IgD-negative memory B cell (primary cell): Measurements from ENCODE around the gene EPN3. TPM values are rescaled to one million over a fixed set of nuclear protein-coding genes. Genes with fewer than 3 reads are reported as not detected.
A peak's percentile ranks its signal among the peaks of the same experiment; 100 is the strongest.

Experiments used
- H3K27ac Mint-ChIP-seq, 3 donors: one replicate each; pipeline ENCODE4 v1.8.0; 2020 to 2022; ENCODE audit warnings: mild to moderate bottlenecking in 3 of 3, mixed read lengths in 3 of 3, moderate library complexity in 1 of 3
- H3K27me3 Mint-ChIP-seq: one replicate; pipeline ENCODE4 v1.8.0; 2021; ENCODE audit warnings: mixed read lengths
- H3K36me3 Mint-ChIP-seq: one replicate; pipeline ENCODE4 v1.8.0; 2020; ENCODE audit warnings: mild to moderate bottlenecking, mixed read lengths
- H3K4me1 Mint-ChIP-seq, 3 donors: one replicate each; pipeline ENCODE4 v1.8.0; 2020 to 2022; ENCODE audit warnings: mixed read lengths in 3 of 3, mild to moderate bottlenecking in 1 of 3
- H3K4me3 Mint-ChIP-seq, 4 donors: one replicate each; pipeline ENCODE4 v1.8.0; 2020 to 2022; ENCODE audit warnings: mild to moderate bottlenecking in 4 of 4, mixed read lengths in 4 of 4, moderate library complexity in 3 of 4
- H3K9me3 Mint-ChIP-seq, 3 donors: one replicate each; pipeline ENCODE4 v1.8.0; 2020 to 2021; ENCODE audit warnings: mixed read lengths in 3 of 3, mild to moderate bottlenecking in 1 of 3
- polyA plus RNA-seq: library from polyadenylated mRNA; unstranded; fragments of 300-500 nt; fragmentation: Illumina TruSeq; gene quantifications from one replicate; pipeline ENCODE4 v1.2.3, GENCODE V29; 2021

The EPN3 gene
- polyA plus RNA-seq, 1 donor from 2014 or later = not detected

GRCh38 chr17:50571681-50572080 is 39.1 kb downstream of the EPN3 start:
- Mint-ChIP-seq H3K4me1 (no peaks in the 10 kb centered on the region), H3K4me3 (no peak overlapping the region), H3K36me3 (peaks cover 1% of the 10 kb centered on the region), H3K27me3 (peaks cover 14% of the 10 kb centered on the region), H3K27ac (no peak overlapping the region), H3K9me3 (no peaks in the 10 kb centered on the region)

- no peak overlapping the region for H3K4me3 Mint-ChIP-seq
- H3K4me1 Mint-ChIP-seq = peaks cover 0 to 3% (median 0%) of the 10 kb centered on the region in 3 donors
- peaks cover 12% of the 10 kb centered on the region for H3K27me3 Mint-ChIP-seq
- no peaks in the 10 kb centered on the region for H3K9me3 Mint-ChIP-seq
- no peak overlapping the region for H3K27ac Mint-ChIP-seq
- H3K36me3 Mint-ChIP-seq = peaks cover 1% of the 10 kb centered on the region
Measured at GRCh38 chr17:50572541-50572940, 40.0 kb downstream of the EPN3 start.

DNA sequence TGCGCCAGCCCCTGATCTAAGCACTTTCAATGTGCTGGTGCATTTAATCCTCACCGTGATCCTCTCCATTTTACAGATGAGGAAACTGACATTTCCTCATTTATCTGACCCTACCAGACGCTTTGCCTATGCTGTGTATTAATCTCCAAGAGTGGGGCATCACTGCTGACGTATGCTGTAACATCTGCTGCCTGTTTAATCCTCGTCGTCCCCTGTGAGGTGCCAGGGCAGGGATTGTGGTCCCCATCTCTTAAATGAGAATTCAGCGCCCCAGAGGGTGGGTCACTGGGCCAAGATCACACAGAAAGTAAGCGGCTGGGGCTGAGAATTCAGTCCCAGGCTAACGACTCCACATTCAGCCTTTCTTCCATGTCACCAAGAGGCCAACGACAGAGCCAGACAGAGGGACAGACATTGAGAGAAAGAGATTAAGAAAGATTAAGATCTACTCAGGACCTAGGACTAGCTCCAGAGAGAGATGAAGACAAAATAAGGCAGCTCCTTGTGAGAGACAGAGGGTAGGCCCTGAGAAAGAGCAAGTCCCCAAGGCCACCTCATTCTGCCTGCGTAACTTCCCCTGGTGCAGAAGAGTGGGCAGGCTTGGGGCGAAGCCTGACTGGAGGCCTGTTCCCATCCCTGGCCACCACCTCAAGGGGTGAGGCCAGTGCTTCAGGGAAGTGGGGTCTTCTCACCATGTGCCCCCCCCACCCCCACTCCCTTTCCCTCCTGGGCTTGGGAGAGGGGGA is 41.5 kb downstream of the EPN3 start:
- Mint-ChIP-seq H3K4me1 (peaks cover 0 to 4% (median 0%) of the 10 kb centered on the region in 3 donors), H3K27me3 (peaks cover 13% of the 10 kb centered on the region), H3K36me3 (peaks cover 1% of the 10 kb centered on the region), H3K27ac (no peak overlapping the region), H3K4me3 (no peak overlapping the region), H3K9me3 (no peaks in the 10 kb centered on the region)

GRCh38 chr17:50575581-50576210 is 43.2 kb downstream of the EPN3 start:
- Mint-ChIP-seq H3K27ac (no peak overlapping the region), H3K4me3 (no peak overlapping the region), H3K36me3 (peaks cover 1% of the 10 kb centered on the region), H3K9me3 (no peaks in the 10 kb centered on the region), H3K4me1 (peaks cover 0 to 4% (median 0%) of the 10 kb centered on the region in 3 donors), H3K27me3 (peaks cover 12% of the 10 kb centered on the region)

GRCh38 chr17:50576864-50577263 is 44.3 kb downstream of the EPN3 start:
- Mint-ChIP-seq H3K36me3 (no peaks in the 10 kb centered on the region), H3K4me3 (no peak overlapping the region), H3K27me3 (peaks cover 12% of the 10 kb centered on the region), H3K27ac (no peak overlapping the region), H3K4me1 (peaks cover 0 to 4% (median 0%) of the 10 kb centered on the region in 3 donors), H3K9me3 (no peaks in the 10 kb centered on the region)

DNA sequence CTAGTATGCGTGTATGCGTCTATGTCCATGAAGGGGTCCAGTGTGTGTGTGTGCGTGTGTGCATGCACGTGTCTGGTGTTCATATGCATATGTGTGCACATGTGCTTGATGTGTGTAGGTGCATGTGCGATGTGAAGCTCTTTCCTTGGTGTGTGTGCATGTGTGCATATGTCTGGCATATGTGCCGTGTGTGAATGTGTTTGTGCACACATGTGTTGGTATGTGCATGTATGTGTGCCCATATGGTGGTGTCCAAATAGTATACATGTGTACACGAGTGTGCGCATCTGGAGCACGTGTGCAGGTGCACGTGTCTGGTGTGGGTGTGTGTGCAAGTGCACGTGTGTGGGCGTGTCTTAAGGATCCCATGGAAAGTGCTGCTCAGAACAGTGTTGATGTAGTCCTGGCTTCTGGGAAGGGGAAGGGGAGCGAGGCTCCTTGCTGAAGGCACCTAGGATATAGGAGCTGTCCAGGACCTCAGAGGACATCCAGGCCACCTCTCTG is 45.0 kb downstream of the EPN3 start:
- no peak overlapping the region for H3K27ac Mint-ChIP-seq
- H3K36me3 Mint-ChIP-seq = no peaks in the 10 kb centered on the region
- H3K4me1 Mint-ChIP-seq = peaks cover 0 to 4% (median 0%) of the 10 kb centered on the region in 3 donors
- no peak overlapping the region for H3K4me3 Mint-ChIP-seq
- no peaks in the 10 kb centered on the region for H3K9me3 Mint-ChIP-seq
- H3K27me3 Mint-ChIP-seq = peaks cover 11% of the 10 kb centered on the region

GRCh38 chr17:50578173-50578572 is 45.6 kb downstream of the EPN3 start:
- no peak overlapping the region for H3K4me3 Mint-ChIP-seq
- H3K27ac Mint-ChIP-seq = no peak overlapping the region
- H3K27me3 Mint-ChIP-seq = peaks cover 14% of the 10 kb centered on the region
- H3K9me3 Mint-ChIP-seq = no peaks in the 10 kb centered on the region
- H3K36me3 Mint-ChIP-seq = no peaks in the 10 kb centered on the region
- H3K4me1 Mint-ChIP-seq = peaks cover 0 to 4% (median 0%) of the 10 kb centered on the region in 3 donors

DNA sequence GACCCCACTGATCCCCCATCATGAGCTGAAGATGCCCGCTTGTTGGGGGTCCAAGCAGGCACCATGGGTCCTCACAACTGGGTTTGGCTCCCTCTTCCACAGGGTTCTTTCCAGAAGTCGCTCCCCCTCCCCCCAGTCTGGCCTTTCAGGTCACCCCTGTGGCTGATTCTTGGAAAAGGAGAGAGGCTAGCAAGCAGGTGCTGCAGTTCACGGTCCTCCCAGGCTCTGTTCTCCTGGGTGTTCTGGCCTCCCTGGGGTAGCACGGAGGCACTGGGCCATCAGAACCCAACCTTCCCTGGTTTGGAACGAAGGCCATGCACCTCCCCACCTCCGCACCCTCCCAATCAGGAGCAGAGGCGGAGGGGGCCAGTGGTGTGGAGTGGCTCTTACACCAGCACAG is 46.9 kb downstream of the EPN3 start:
- H3K4me1 Mint-ChIP-seq = peaks cover 0 to 4% (median 1%) of the 10 kb centered on the region in 3 donors
- no peak overlapping the region for H3K27ac Mint-ChIP-seq
- H3K9me3 Mint-ChIP-seq = no peaks in the 10 kb centered on the region
- H3K4me3 Mint-ChIP-seq = no peak overlapping the region
- H3K27me3 Mint-ChIP-seq = peaks cover 19% of the 10 kb centered on the region
- no peaks in the 10 kb centered on the region for H3K36me3 Mint-ChIP-seq

GRCh38 chr17:50580646-50581045 is 48.1 kb downstream of the EPN3 start:
- H3K36me3 Mint-ChIP-seq = no peaks in the 10 kb centered on the region
- H3K27ac Mint-ChIP-seq = peak overlapping the region in 1 of 3 donors; percentile 77
- H3K4me1 Mint-ChIP-seq = peaks cover 0 to 4% (median 1%) of the 10 kb centered on the region in 3 donors
- no peaks in the 10 kb centered on the region for H3K9me3 Mint-ChIP-seq
- no peak overlapping the region for H3K4me3 Mint-ChIP-seq
- H3K27me3 Mint-ChIP-seq = peaks cover 22% of the 10 kb centered on the region

- peaks cover 0 to 4% (median 1%) of the 10 kb centered on the region in 3 donors for H3K4me1 Mint-ChIP-seq
- peaks cover 22% of the 10 kb centered on the region for H3K27me3 Mint-ChIP-seq
- H3K36me3 Mint-ChIP-seq = no peaks in the 10 kb centered on the region
- no peaks in the 10 kb centered on the region for H3K9me3 Mint-ChIP-seq
- no peak overlapping the region for H3K4me3 Mint-ChIP-seq
- H3K27ac Mint-ChIP-seq = peak overlapping the region in 1 of 3 donors; percentile 77
Measured at GRCh38 chr17:50581316-50581715, 48.8 kb downstream of the EPN3 start.

GRCh38 chr17:50582741-50583140 is 50.2 kb downstream of the EPN3 start:
- H3K27ac Mint-ChIP-seq = no peak overlapping the region
- H3K36me3 Mint-ChIP-seq = no peaks in the 10 kb centered on the region
- peaks cover 19% of the 10 kb centered on the region for H3K27me3 Mint-ChIP-seq
- no peak overlapping the region for H3K4me3 Mint-ChIP-seq
- no peaks in the 10 kb centered on the region for H3K9me3 Mint-ChIP-seq
- peaks cover 0 to 1% (median 0%) of the 10 kb centered on the region in 3 donors for H3K4me1 Mint-ChIP-seq

DNA sequence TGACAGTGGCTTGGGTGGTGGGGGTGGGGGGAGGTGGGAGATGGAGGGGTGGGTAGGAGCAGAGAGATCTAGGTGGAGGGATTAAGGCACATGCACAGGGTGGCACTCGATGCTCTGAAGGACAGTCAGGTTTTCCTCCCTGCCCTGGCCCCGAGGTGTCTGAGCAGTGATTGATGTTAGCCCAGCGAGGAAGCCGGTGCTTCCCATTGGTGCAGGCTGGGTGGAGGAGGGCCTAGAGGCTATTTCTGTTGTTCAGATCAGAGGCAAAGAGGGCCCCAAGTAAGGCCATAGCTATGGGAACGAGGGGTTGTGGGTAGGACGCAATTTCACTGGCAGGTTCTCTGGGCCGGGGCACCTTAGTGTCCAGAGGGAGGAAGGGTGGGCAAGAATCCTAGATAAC is 51.1 kb downstream of the EPN3 start:
- H3K4me1 Mint-ChIP-seq = peaks cover 0 to 1% (median 0%) of the 10 kb centered on the region in 3 donors
- peaks cover 18% of the 10 kb centered on the region for H3K27me3 Mint-ChIP-seq

DNA sequence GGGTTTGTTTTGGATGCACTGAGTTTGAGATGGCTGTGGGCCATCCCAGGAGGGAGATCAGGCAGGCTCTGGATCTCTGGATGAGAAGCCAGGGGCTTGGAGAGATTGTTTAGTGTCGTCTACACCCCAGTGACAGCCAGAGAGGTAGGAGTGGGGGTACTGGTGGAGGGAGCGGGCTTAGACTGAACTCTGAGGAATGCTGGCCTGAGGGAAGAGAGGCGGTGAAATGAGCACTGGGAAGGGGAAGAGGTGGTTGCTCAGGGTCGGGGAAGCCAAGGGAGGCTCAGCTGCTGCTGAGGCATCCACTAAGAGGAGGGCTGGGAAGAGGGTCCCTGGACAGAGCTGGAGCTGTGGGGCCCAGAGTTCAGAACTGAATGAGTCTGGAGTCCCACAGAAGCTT is 51.6 kb downstream of the EPN3 start:
- Mint-ChIP-seq H3K9me3 (no peaks in the 10 kb centered on the region), H3K27me3 (peaks cover 16% of the 10 kb centered on the region), H3K36me3 (no peaks in the 10 kb centered on the region), H3K4me3 (peak overlapping the region in 1 of 4 donors; percentile 57), H3K4me1 (peaks cover 0 to 1% (median 0%) of the 10 kb centered on the region in 3 donors), H3K27ac (no peak overlapping the region)

More for the DNA sequence above, 51.1 kb downstream of the EPN3 start:
- H3K9me3 Mint-ChIP-seq = no peaks in the 10 kb centered on the region
- no peaks in the 10 kb centered on the region for H3K36me3 Mint-ChIP-seq
- H3K27ac Mint-ChIP-seq = no peak overlapping the region
- no peak overlapping the region for H3K4me3 Mint-ChIP-seq

DNA sequence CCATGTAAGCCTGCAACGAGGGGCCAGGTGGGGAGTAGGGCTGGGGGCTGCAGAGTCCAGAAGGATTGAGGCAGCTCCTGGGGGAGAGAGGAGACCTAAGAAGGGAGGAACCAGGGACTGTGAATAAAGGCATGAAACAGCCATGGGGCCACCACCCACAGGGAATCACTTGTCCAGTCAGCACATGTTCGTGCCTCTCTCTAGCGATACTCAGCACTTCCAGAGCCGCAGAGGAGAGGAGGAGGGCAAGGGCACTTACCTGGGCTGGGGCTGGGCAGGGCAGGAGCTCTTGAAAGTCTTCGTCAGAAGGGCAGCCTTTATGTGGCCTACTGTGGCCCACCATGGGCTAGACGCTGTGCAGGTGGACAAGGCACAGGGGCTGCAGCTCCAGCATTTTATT is 52.2 kb downstream of the EPN3 start:
- Mint-ChIP-seq H3K27me3 (peaks cover 16% of the 10 kb centered on the region), H3K36me3 (no peaks in the 10 kb centered on the region), H3K27ac (no peak overlapping the region)

GRCh38 chr17:50585346-50585745 is 52.8 kb downstream of the EPN3 start:
- Mint-ChIP-seq H3K27ac (no peak overlapping the region), H3K27me3 (peaks cover 16% of the 10 kb centered on the region), H3K4me3 (no peak overlapping the region), H3K4me1 (peaks cover 0 to 1% (median 0%) of the 10 kb centered on the region in 3 donors), H3K36me3 (no peaks in the 10 kb centered on the region), H3K9me3 (no peaks in the 10 kb centered on the region)

More for the DNA sequence above, 52.2 kb downstream of the EPN3 start:
- H3K4me3 Mint-ChIP-seq = no peak overlapping the region
- peaks cover 0 to 1% (median 0%) of the 10 kb centered on the region in 3 donors for H3K4me1 Mint-ChIP-seq
- H3K9me3 Mint-ChIP-seq = no peaks in the 10 kb centered on the region
